Loucy (cell line): ENCODE results near the gene SMIM17.

Source experiments
- CTCF ChIP-seq: fragments of 200-600 bp; sonication (generic); conservative IDR thresholded peaks from 2 replicates; pipeline ENCODE4 v1.5.1; 2014; ENCODE audit warnings: mild to moderate bottlenecking, antibody characterized with exemption, low read length
- EZH2phosphoT487 ChIP-seq: fragments of 200-600 bp; IDR thresholded peaks from 2 replicates; pipeline ENCODE4 v1.6.1; 2018; ENCODE audit warnings: antibody characterized with exemption, mild to moderate bottlenecking, moderate library complexity, borderline replicate concordance

- TF ChIP-seq CTCF (no peak), EZH2phosphoT487 (no peak)
Measured at GRCh38 chr19:56692206-56692895, 49.4 kb downstream of the SMIM17 start.
